Liver (tissue), 9 donors: ENCODE data around the gene PIWIL4. TPM values are rescaled to one million over a fixed set of nuclear protein-coding genes. Genes with fewer than 3 reads are reported as not detected.

Experiments
- DNase-seq: peaks from one replicate; pipeline ENCODE4 v3.0.0-alpha.2; 2017; ENCODE audit warnings: low spot score
- H3K27ac ChIP-seq, 2 donors: one replicate each; pipeline ENCODE4 v1.7.0; 2013; ENCODE audit warnings: inconsistent platforms in 2 of 2, low read length in 2 of 2, control low read depth in 1 of 2, low read depth in 1 of 2, mild to moderate bottlenecking in 1 of 2
- H3K27me3 ChIP-seq, 4 donors: one replicate each; pipeline versions ENCODE4 v1.6.1 to v1.7.0; 2013; ENCODE audit warnings: low read length in 3 of 4, inconsistent platforms in 1 of 4, mild to moderate bottlenecking in 1 of 4, moderate library complexity in 1 of 4; ENCODE audit not compliant: control insufficient read depth in 4 of 4, insufficient read depth in 4 of 4
- H3K36me3 ChIP-seq, 4 donors: one replicate each; pipeline versions ENCODE4 v1.6.1 to v1.7.0; 2013; ENCODE audit warnings: low read length in 3 of 4, mild to moderate bottlenecking in 3 of 4, low read depth in 1 of 4, moderate library complexity in 1 of 4; ENCODE audit not compliant: control insufficient read depth in 4 of 4, insufficient read depth in 3 of 4
- H3K4me1 ChIP-seq, 4 donors: one replicate each; pipeline versions ENCODE4 v1.6.1 to v1.7.0; 2013; ENCODE audit warnings: low read length in 3 of 4, mild to moderate bottlenecking in 3 of 4, moderate library complexity in 1 of 4; ENCODE audit not compliant: control insufficient read depth in 4 of 4, insufficient read depth in 4 of 4
- H3K4me3 ChIP-seq, 3 donors: one replicate each; pipeline versions ENCODE4 v1.6.1 to v1.7.0; 2013; ENCODE audit warnings: low read length in 3 of 3, control low read depth in 1 of 3, low read depth in 1 of 3, mild to moderate bottlenecking in 1 of 3
- H3K9ac ChIP-seq, 2 donors: one replicate each; pipeline ENCODE4 v1.7.0; 2013; ENCODE audit warnings: low read length in 2 of 2, mild to moderate bottlenecking in 2 of 2, moderate library complexity in 2 of 2, control low read depth in 1 of 2, low read depth in 1 of 2
- H3K9me3 ChIP-seq, 4 donors: one replicate each; pipeline versions ENCODE4 v1.6.1 to v1.7.0; 2013; ENCODE audit warnings: low read length in 3 of 4; ENCODE audit not compliant: control insufficient read depth in 4 of 4
- CTCF ChIP-seq: fragments of 150-350 bp; IDR thresholded peaks from 2 replicates; pipeline ENCODE4 v1.5.1; 2017; ENCODE audit warnings: improper control_type of control experiment, low read depth, low read length; ENCODE audit not compliant: missing input control
- EGR1 ChIP-seq, 2 donors: IDR thresholded peaks; 2 replicates each; pipeline ENCODE4 v1.6.1; 2016 to 2018; ENCODE audit warnings: antibody characterized with exemption in 2 of 2, low read depth in 2 of 2
- FOXA1 ChIP-seq: IDR thresholded peaks from 2 replicates; pipeline ENCODE4 v1.6.1; 2016; ENCODE audit warnings: antibody characterized with exemption
- FOXA2 ChIP-seq: IDR thresholded peaks from 2 replicates; pipeline ENCODE4 v1.6.1; 2016; ENCODE audit warnings: antibody characterized with exemption
- HNF4A ChIP-seq, 2 donors: conservative IDR thresholded peaks; 2 replicates each; pipeline ENCODE4 v1.6.1; 2016; ENCODE audit warnings: antibody characterized with exemption in 2 of 2, mild to moderate bottlenecking in 2 of 2
- HNF4G ChIP-seq: IDR thresholded peaks from 2 replicates; pipeline ENCODE4 v1.6.1; 2016; ENCODE audit warnings: antibody characterized with exemption
- JUND ChIP-seq, 2 donors: IDR thresholded peaks; 2 replicates each; pipeline ENCODE4 v1.6.1; 2016; ENCODE audit warnings: antibody characterized with exemption in 2 of 2
- MAX ChIP-seq: IDR thresholded peaks from 2 replicates; pipeline ENCODE4 v1.6.1; 2016; ENCODE audit warnings: antibody characterized with exemption
- NR2F2 ChIP-seq: IDR thresholded peaks from 2 replicates; pipeline ENCODE4 v1.6.1; 2016; ENCODE audit warnings: antibody characterized with exemption
- RAD21 ChIP-seq, 2 donors: IDR thresholded peaks; 2 replicates each; pipeline ENCODE4 v1.6.1; 2016; ENCODE audit warnings: antibody characterized with exemption in 2 of 2, mild to moderate bottlenecking in 2 of 2
- RXRA ChIP-seq, 2 donors: IDR thresholded peaks; 2 replicates each; pipeline ENCODE4 v1.6.1; 2017 to 2018; ENCODE audit warnings: antibody characterized with exemption in 2 of 2, mild to moderate bottlenecking in 1 of 2
- SP1 ChIP-seq: IDR thresholded peaks from 2 replicates; pipeline ENCODE4 v1.6.1; 2018; ENCODE audit warnings: antibody characterized with exemption, mild to moderate bottlenecking
- TAF1 ChIP-seq: conservative IDR thresholded peaks from 2 replicates; pipeline ENCODE4 v1.6.1; 2016; ENCODE audit warnings: antibody characterized with exemption, mild to moderate bottlenecking
- YY1 ChIP-seq: IDR thresholded peaks from 2 replicates; pipeline ENCODE4 v1.6.1; 2016; ENCODE audit warnings: antibody characterized with exemption, mild to moderate bottlenecking
- WGBS: extraction: QIAGEN DNeasy Blood & Tissue Kit; methylation state at CpG from one replicate; pipeline ENCODE4 v1.1.7; 2013; 5-methylcytosine and 5-hydroxymethylcytosine counted together
- polyA plus RNA-seq, 2 donors: library from polyadenylated mRNA; stranded (reverse) in 1 of 2; unstranded in 1 of 2; fragments of 200-250 nt in 1 of 2; fragments of >200 nt in 1 of 2; fragmentation: Nextera tagmentation in 1 of 2; extraction: Ambion mirVana in 1 of 2; gene quantifications; one replicate each; pipeline versions ENCODE4 v1.2.1 to v1.2.3, GENCODE V29; 2013 to 2015
- total RNA-seq, 2 donors: library from RNA; depleted of rRNA; stranded (reverse); fragments of >200 nt; gene quantifications; one replicate each; pipeline ENCODE4 v1.2.3, GENCODE V29; 2014
- TF ChIP-seq, protein P1 (sequence below): IDR thresholded peaks from 2 replicates; pipeline ENCODE4 v1.6.1; 2016; ENCODE audit warnings: antibody characterized with exemption, mild to moderate bottlenecking
- TF ChIP-seq, protein P2 (sequence below): IDR thresholded peaks from 2 replicates; pipeline ENCODE4 v1.6.1; 2016; ENCODE audit warnings: antibody characterized with exemption
- TF ChIP-seq, protein P3 (sequence below): IDR thresholded peaks from 2 replicates; pipeline ENCODE4 v1.6.1; 2016; ENCODE audit warnings: antibody characterized with exemption
- donor health status: healthy.
- donor health status: healthy.
- donor health status: healthy.
- donor health status: healthy.
- donor health status: healthy.

Gene PIWIL4
- total and polyA plus RNA-seq, 4 donors: 0.18 to 1.5 (median 0.51) TPM

DNA sequence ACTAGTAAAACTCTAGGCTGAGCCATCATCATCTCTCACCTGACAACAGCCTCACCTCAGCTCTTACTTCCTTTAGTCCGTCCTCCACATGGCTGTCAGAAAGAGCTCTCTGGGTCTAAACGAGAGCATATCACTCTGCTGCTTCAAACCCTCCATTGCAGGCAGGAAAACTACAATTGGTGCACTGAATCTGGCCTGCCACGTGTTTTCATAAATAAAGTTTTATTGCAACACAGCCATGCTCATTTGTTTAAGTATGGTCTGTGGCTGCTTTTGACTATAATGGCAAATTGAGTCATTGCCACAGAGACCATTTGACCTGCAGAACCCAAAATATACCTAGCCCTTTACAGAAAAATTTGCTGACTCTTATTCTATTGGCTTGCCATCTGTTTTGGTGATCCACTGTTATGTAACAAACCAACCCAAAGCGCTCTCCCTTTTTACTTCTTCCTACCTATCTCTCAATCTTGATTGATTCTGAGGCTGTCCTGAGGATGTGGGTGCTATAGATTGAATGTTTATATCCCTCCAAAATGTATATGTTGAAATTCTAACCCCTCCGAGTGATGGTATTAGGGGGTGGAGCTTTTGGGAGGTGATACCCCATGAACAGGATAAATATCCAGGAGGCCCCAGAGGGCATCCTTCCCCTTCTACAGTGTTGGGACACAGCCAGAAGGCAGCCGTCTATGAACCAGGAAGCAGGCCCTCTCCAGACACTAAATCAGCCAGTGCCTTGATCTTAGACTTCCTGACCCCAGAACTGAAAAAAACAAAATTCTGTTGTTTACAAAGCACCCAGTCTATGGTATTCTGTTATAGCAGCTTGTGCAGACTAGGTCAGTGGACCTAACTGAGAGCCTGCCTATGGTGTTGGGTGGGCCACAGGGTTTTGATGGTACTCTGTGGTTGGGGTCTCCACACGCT is 99.9 kb downstream of the PIWIL4 start:
- Histone ChIP-seq H3K4me1 (no peaks in the 10 kb centered on the region), H3K27me3 (no peaks in the 10 kb centered on the region), H3K9ac (no peak overlapping the region), H3K27ac (no peak overlapping the region), H3K36me3 (no peaks in the 10 kb centered on the region), H3K4me3 (no peak overlapping the region), H3K9me3 (peaks cover 0 to 2% (median under 1%) of the 10 kb centered on the region in 4 donors)
- 82% methylated on average over 7 of the region's 7 CpGs for WGBS
- TF ChIP-seq NR2F2: peak; percentile 66
- TF ChIP-seq RAD21 (IDR thresholded peaks at IDR 0.05): no peak
- no peak for DNase-seq

DNA sequence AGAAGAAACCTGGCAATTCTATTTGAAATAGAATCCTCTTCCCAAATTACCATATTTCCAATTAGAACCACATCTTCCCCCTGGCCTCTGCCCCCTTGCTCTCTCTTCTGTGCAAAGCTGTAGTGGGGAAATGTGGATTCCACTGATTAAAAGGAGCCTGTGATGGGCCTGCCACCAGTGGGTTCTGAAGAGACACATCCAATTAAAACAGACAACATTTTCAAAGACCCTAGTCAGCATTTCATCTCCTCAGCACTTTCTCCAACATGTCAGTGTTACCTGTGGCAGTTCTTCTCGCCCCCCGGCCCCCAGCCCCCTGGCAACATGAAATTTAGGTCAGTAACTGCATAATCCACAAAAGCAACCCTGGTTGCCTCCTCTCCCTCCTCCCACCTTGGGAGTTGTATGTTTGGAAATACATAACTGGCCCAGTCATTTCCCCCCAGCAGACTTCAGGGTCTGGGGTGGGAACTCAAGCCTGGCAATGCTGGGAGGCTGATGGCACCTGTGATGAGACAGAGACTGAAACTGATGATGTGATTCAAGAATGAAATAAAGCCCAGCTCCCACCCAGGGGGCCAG is 101.1 kb downstream of the PIWIL4 start:
- Histone ChIP-seq H3K9me3 (peaks cover 3 to 7% (median 5%) of the 10 kb centered on the region in 4 donors), H3K27ac (no peak overlapping the region), H3K27me3 (no peaks in the 10 kb centered on the region), H3K4me3 (no peak overlapping the region), H3K9ac (no peak overlapping the region), H3K36me3 (no peaks in the 10 kb centered on the region), H3K4me1 (no peaks in the 10 kb centered on the region)
- TF ChIP-seq FOXA1 (no peak), RAD21 (IDR thresholded peaks at IDR 0.05) (no peak), HNF4G (no peak), JUND (IDR thresholded peaks at IDR 0.05) (no peak), MAX (no peak), HNF4A (conservative IDR thresholded peaks at IDR 0.05) (no peak), YY1 (no peak), EGR1 (IDR thresholded peaks at IDR 0.05; ENCODE audit: low read depth in 2 of 2) (no peak), RXRA (IDR thresholded peaks at IDR 0.05) (no peak), SP1 (no peak), CTCF (no peak), TAF1 (no peak), FOXA2 (no peak), NR2F2 (no peak)
- TF ChIP-seq, protein P1, sequence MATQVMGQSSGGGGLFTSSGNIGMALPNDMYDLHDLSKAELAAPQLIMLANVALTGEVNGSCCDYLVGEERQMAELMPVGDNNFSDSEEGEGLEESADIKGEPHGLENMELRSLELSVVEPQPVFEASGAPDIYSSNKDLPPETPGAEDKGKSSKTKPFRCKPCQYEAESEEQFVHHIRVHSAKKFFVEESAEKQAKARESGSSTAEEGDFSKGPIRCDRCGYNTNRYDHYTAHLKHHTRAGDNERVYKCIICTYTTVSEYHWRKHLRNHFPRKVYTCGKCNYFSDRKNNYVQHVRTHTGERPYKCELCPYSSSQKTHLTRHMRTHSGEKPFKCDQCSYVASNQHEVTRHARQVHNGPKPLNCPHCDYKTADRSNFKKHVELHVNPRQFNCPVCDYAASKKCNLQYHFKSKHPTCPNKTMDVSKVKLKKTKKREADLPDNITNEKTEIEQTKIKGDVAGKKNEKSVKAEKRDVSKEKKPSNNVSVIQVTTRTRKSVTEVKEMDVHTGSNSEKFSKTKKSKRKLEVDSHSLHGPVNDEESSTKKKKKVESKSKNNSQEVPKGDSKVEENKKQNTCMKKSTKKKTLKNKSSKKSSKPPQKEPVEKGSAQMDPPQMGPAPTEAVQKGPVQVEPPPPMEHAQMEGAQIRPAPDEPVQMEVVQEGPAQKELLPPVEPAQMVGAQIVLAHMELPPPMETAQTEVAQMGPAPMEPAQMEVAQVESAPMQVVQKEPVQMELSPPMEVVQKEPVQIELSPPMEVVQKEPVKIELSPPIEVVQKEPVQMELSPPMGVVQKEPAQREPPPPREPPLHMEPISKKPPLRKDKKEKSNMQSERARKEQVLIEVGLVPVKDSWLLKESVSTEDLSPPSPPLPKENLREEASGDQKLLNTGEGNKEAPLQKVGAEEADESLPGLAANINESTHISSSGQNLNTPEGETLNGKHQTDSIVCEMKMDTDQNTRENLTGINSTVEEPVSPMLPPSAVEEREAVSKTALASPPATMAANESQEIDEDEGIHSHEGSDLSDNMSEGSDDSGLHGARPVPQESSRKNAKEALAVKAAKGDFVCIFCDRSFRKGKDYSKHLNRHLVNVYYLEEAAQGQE: no peak
- TF ChIP-seq, protein P2, sequence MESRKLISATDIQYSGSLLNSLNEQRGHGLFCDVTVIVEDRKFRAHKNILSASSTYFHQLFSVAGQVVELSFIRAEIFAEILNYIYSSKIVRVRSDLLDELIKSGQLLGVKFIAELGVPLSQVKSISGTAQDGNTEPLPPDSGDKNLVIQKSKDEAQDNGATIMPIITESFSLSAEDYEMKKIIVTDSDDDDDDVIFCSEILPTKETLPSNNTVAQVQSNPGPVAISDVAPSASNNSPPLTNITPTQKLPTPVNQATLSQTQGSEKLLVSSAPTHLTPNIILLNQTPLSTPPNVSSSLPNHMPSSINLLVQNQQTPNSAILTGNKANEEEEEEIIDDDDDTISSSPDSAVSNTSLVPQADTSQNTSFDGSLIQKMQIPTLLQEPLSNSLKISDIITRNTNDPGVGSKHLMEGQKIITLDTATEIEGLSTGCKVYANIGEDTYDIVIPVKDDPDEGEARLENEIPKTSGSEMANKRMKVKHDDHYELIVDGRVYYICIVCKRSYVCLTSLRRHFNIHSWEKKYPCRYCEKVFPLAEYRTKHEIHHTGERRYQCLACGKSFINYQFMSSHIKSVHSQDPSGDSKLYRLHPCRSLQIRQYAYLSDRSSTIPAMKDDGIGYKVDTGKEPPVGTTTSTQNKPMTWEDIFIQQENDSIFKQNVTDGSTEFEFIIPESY: no peak
- TF ChIP-seq, protein P3, sequence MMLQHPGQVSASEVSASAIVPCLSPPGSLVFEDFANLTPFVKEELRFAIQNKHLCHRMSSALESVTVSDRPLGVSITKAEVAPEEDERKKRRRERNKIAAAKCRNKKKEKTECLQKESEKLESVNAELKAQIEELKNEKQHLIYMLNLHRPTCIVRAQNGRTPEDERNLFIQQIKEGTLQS: no peak
- DNase-seq: no peak
- WGBS: 81% methylated on average over 2 of the region's 2 CpGs
